WTC11 (cell line): ENCODE measurements around the gene IZUMO1.

Experiments
- CTCF ChIP-seq: fragments of 200-600 bp; IDR thresholded peaks from 2 replicates; pipeline ENCODE4 v1.8.0; 2022; ENCODE audit warnings: antibody characterized with exemption
- E2F4 ChIP-seq: sonication (generic); formaldehyde crosslinking; IDR thresholded peaks from 2 replicates; pipeline ENCODE4 v1.8.1; 2022; ENCODE audit warnings: low read depth, mild to moderate bottlenecking, moderate library complexity, missing genetic modification reagents, borderline replicate concordance
- E2F5 ChIP-seq: sonication (generic); formaldehyde crosslinking; IDR thresholded peaks from 2 replicates; pipeline ENCODE4 v1.8.1; 2022; ENCODE audit warnings: mild to moderate bottlenecking, moderate library complexity, missing genetic modification reagents
- MAX ChIP-seq: sonication (generic); formaldehyde crosslinking; IDR thresholded peaks from 2 replicates; pipeline ENCODE4 v1.8.0; 2022; ENCODE audit warnings: mild to moderate bottlenecking, missing genetic modification reagents

GRCh38 chr19:48795055-48795684 is 48.5 kb upstream of the IZUMO1 start:
- TF ChIP-seq E2F4 (CRISPR knock-in tag) (no peak), CTCF (peak; percentile 92), MAX (CRISPR knock-in tag) (0 out of 2 replicates have a peak, but pooled peaks have one; percentile 31), E2F5 (no peak)
